DLD1 (cell line): ENCODE data around the gene MALRD1.
"Not testable (repeated sequence)": the region's sequence is repeated elsewhere in the genome, so short reads cannot be mapped to it uniquely, and the experiment has no call there.

Source experiments
- in situ Hi-C: cut with HindIII; loops from 2 replicates; pipeline ENCODE4 v1.10.0; 2017; ENCODE audit warnings: low sequenced_read_pairs

Gene MALRD1

DNA sequence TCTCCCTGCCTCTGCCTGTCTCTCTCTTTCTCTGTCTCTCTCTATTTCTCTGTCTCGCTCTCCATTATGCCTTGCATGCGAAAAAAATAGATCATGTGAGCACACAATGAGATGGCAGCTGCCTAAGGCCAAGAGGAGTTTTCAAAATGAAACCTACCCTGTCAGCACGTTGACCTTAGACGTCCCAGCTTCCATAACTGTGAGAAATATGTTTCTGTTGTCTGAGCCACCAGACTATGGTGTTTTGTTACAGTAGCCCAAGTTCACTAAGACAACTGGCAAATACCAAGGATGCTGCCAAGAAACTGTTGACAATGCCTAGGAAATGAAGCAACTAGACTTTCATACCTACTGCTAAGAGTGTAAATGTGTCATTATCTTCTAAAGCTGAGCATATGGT, 697.1 kb downstream of the MALRD1 start:
- in situ Hi-C loops, result no loop called here

DNA sequence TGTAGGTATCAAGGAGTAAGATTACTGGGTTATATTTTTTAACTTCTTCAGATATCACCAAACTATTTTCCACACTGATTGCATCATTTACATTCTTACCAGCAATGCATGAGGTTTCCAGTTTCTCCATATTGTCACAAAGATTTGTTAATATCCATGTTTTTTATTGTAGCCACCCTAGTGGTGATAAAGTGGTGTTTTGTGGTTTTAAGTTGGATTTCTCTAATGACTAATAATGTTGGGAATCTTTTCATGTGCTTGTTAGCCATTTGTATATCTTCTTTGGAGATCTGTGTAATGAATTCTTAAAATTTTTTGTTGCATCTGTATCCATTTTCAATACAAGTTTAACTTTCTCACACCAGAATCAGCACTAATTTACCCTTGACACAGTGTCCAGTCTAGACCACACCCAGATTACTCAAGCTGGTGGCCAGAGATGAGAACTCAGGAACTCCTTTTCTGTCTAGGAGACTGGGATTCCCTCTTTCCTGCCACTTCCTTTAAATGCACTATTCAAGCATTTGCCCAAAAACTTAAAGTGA, 700.7 kb downstream of the MALRD1 start:
- in situ Hi-C loops, result no loop called here

- in situ Hi-C loops, result no loop called here
Observed at GRCh38 chr10:19750972-19751371, 702.4 kb downstream of the MALRD1 start.

- in situ Hi-C loops, result no loop called here
Observed at GRCh38 chr10:19756919-19757318, 708.3 kb downstream of the MALRD1 start.

DNA sequence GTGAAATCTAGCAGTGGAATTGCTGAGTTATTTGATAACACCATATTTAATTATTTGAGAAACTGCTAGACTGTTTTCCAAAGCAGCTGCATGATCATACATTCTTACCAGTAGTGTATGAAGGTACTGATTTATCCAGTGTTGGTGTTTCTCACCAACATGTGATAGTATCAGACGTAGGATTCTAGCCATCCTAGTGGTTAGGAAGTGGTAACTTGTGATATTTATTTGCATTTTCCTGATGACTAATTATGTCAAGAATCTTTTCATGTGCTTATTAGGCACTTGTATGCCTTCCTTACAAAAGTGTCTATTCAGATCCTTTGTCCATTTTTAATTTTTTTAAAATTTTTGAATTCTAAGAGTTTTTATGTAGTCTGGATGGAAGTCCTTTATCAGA, 713.4 kb downstream of the MALRD1 start:
- in situ Hi-C loops, result no loop called here

DNA sequence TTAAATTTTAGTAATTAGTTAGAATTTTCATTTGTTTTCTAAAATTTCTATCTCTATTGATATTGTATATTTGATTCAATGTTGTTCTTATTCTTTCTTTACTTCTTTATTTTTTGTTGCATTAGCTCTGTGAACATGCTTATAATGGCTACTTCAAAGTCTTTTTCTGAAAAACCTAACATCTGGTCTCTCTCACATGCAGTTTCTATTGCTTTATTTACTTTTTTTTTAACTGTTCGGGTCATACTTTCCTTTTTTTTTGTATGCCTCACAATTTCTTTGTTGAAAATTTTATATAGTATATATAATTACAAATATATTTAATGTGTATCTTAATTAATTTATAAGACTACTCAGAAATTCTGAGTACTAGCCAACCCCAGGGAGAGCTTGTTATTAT, 715.5 kb downstream of the MALRD1 start:
- in situ Hi-C loops, result no loop called here

DNA sequence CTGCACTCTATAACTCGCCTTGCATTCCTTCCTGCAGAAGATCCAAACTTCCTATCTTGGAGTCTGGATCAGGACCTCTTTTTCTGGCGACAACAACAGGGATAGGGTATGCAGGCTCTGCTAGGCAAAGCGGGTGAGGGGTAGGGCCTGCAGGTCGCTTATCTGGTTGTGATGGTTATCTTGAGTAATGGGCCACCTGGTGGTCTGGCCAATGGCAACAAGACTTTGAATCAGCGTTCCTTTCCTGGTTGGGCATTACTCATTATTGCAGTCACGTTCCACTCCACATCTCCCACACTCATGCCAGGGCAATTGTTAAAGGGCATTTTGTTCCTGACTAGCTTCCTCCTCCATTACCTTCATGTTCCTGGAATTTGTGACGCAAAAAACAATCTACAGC, 719.3 kb downstream of the MALRD1 start:
- in situ Hi-C loops, result no loop called here

- in situ Hi-C loops, result not testable (repeated sequence)
Observed at GRCh38 chr10:19769826-19770225, 721.2 kb downstream of the MALRD1 start.

- in situ Hi-C loops, result no loop called here
Observed at GRCh38 chr10:19772972-19773371, 724.4 kb downstream of the MALRD1 start.

- in situ Hi-C loops, result no loop called here
Observed at GRCh38 chr10:19775296-19775695, 726.7 kb downstream of the MALRD1 start.

DNA sequence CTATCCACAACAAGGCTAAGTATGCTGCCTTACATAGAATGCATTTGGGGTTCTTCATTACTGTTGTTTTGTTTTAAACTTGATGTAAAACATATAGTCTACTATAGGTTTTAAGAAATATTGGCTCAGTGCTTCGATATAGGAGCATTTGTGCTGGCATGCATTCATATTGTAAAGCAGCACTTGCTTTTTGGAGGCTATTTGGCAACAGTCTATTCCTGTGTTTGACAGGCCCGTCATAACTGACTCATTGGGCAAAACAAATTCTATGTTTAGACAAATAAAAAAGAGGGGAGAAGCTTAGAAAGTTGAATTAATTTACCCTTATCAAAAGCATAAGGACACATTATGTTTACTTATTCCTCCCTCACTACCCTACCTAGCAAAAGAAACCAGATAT, 729.2 kb downstream of the MALRD1 start:
- in situ Hi-C loops, result no loop called here

DNA sequence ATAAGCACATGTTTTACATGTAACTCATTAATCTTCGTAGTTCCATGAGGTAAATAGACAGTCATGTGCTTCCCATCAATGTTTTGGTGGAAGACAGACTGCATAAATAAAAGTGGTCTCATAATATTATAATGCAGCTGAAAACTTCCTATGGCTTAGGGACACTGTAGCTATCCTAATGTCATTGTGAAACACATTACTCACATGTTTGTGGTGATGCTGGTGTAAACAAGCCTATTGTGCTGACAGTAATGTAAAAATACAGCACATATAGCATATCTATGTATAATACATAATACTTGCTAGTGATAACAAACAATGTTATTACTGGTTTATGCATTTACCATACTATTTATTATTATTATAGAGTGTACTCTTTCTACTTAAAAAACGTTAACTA, 730.4 kb downstream of the MALRD1 start:
- in situ Hi-C loops, result no loop called here

GRCh38 chr10:19782430-19783089, 734.0 kb downstream of the MALRD1 start:
- in situ Hi-C loops, result no loop called here

DNA sequence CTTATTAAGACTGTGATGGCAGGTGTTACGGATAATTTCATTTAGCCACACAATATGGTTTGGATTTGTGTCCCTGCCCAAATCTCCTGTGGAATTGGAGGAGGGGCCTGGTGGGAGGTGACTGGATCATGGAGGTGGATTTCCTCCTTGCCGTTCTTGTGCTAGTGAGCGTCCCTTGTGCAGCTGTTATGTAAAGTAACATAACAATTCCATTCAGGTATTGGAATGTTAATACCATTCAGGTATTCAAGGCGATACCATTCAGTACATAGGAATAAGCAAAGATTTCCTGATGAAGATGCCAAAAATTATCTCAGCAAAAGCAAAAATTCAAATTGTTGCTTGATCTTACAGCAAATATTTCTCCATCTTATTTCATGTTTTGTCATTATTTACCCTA, 735.1 kb downstream of the MALRD1 start:
- in situ Hi-C loops, result no loop called here
